Hepatocyte (in vitro differentiated cells): ENCODE results near the gene ATP1A3. TPM values are rescaled to one million over a fixed set of nuclear protein-coding genes. Genes with fewer than 3 reads are reported as not detected.

Source experiments
- DNase-seq: peaks from one replicate; pipeline ENCODE4 v3.0.0-alpha.2; 2016; ENCODE audit warnings: low spot score
- H2AFZ ChIP-seq: fragments of 200-600 bp; sonication (generic); 2 replicates; pipeline ENCODE4 v1.6.0; 2016; ENCODE audit warnings: antibody characterized with exemption, mild to moderate bottlenecking
- H3K27ac ChIP-seq: fragments of 200-600 bp; sonication (generic); 2 replicates; pipeline ENCODE4 v1.5.1; 2016; ENCODE audit warnings: mild to moderate bottlenecking
- H3K27me3 ChIP-seq: fragments of 200-600 bp; sonication (generic); 2 replicates; pipeline ENCODE4 v1.6.1; 2016
- H3K36me3 ChIP-seq: fragments of 200-600 bp; sonication (generic); replicated peaks from 2 replicates; pipeline ENCODE4 v1.5.1; 2016; ENCODE audit warnings: low read depth; ENCODE audit not compliant: insufficient read depth
- H3K4me1 ChIP-seq: fragments of 200-600 bp; sonication (generic); 2 replicates; pipeline ENCODE4 v1.5.1; 2016; ENCODE audit warnings: mild to moderate bottlenecking, moderate library complexity; ENCODE audit not compliant: insufficient read depth
- H3K4me2 ChIP-seq: fragments of 200-600 bp; sonication (generic); 2 replicates; pipeline ENCODE4 v1.6.0; 2016
- H3K4me3 ChIP-seq: fragments of 200-600 bp; sonication (generic); 2 replicates; pipeline ENCODE4 v1.5.1; 2016; ENCODE audit warnings: mild to moderate bottlenecking
- H3K79me2 ChIP-seq: fragments of 200-600 bp; sonication (generic); 2 replicates; pipeline ENCODE4 v1.6.0; 2017; ENCODE audit warnings: mild to moderate bottlenecking
- H3K9me2 ChIP-seq: fragments of 200-600 bp; sonication (generic); replicated peaks from 2 replicates; pipeline ENCODE4 v1.6.0; 2017; ENCODE audit warnings: mild to moderate bottlenecking; ENCODE audit not compliant: insufficient read depth
- H3K9me3 ChIP-seq: fragments of 200-600 bp; sonication (generic); 2 replicates; pipeline ENCODE4 v1.5.1; 2016; ENCODE audit warnings: low read depth, mild to moderate bottlenecking
- H4K20me1 ChIP-seq: fragments of 200-600 bp; sonication (generic); 2 replicates; pipeline ENCODE4 v1.6.0; 2016; ENCODE audit warnings: mild to moderate bottlenecking; ENCODE audit not compliant: insufficient read depth, poor library complexity, severe bottlenecking
- CTCF ChIP-seq: fragments of 200-600 bp; sonication (generic); IDR thresholded peaks from 2 replicates; pipeline ENCODE4 v1.5.1; 2016; ENCODE audit warnings: antibody characterized with exemption, mild to moderate bottlenecking; ENCODE audit not compliant: poor library complexity
- EZH2 ChIP-seq: fragments of 200-600 bp; sonication (generic); IDR thresholded peaks from 2 replicates; pipeline ENCODE4 v1.6.1; 2016; ENCODE audit warnings: antibody characterized with exemption, mild to moderate bottlenecking, borderline replicate concordance
- EZH2phosphoT487 ChIP-seq: fragments of 200-600 bp; sonication (generic); IDR thresholded peaks from one replicate; pipeline ENCODE4 v1.6.1; 2018; ENCODE audit warnings: antibody characterized with exemption, mild to moderate bottlenecking, low read depth, moderate library complexity; ENCODE audit not compliant: unreplicated experiment, severe bottlenecking
- WGBS: methylation state at CpG from one replicate; pipeline ENCODE4 v1.1.6; 2016; ENCODE audit warnings: low lambda C conversion rate; ENCODE audit errors: missing lambda C conversion rate; 5-methylcytosine and 5-hydroxymethylcytosine counted together
- polyA plus RNA-seq: library from polyadenylated mRNA; unstranded; fragments of >200 nt; fragmentation: Nextera tagmentation; extraction: Ambion mirVana; gene quantifications from 2 replicates; pipeline ENCODE4 v1.2.1, GENCODE V29; 2016
- total RNA-seq: library from RNA; depleted of rRNA; stranded (reverse); fragments of >200 nt; gene quantifications from 2 replicates; pipeline ENCODE4 v1.2.3, GENCODE V29; 2014

Gene ATP1A3
- total and polyA plus RNA-seq, 2 experiments from 2014 or later = 0.03 to 0.82 TPM

GRCh38 chr19:41928221-41928683 lies 65.8 kb downstream of the ATP1A3 start, which contains the start of gene ERFL:
ERFL (minus strand) TSS chr19:41928449; CDS start chr19:41912919, 15,530 bp downstream.
- peak within 1 kb of the TSS; percentile 70 for H3K4me3 ChIP-seq
- peak within 1 kb of the TSS; percentile 66 for H2AFZ ChIP-seq
- H3K9me3 ChIP-seq = no peaks in the 10 kb centered on the region
- H3K4me2 ChIP-seq = peak within 1 kb of the TSS; percentile 100
- 2% methylated on average over 17 of the region's 49 CpGs for WGBS
- no peaks in the 10 kb centered on the region for H3K9me2 ChIP-seq
- peaks cover 11% of the 10 kb centered on the region for H3K4me1 ChIP-seq
- peak; percentile 43 for TF ChIP-seq EZH2
- TF ChIP-seq EZH2phosphoT487 = no peak
- TF ChIP-seq CTCF = no peak
- H3K79me2 ChIP-seq = no peaks in the 10 kb centered on the region
- no peak for DNase-seq
- no peaks in the 10 kb centered on the region for H4K20me1 ChIP-seq
- H3K27ac ChIP-seq = no peak within 1 kb of the TSS
- peaks cover 90% of the 10 kb centered on the region for H3K27me3 ChIP-seq
- H3K36me3 ChIP-seq = no peaks in the 10 kb centered on the region

- peaks cover 11% of the 10 kb centered on the region for H3K4me1 ChIP-seq
- H3K27me3 ChIP-seq = peaks cover 90% of the 10 kb centered on the region
- no peaks in the 10 kb centered on the region for H4K20me1 ChIP-seq
- 13% methylated on average over 16 of the region's 43 CpGs for WGBS
- no peaks in the 10 kb centered on the region for H3K9me2 ChIP-seq
- H3K79me2 ChIP-seq = no peaks in the 10 kb centered on the region
- peak overlapping the region; percentile 66 for H2AFZ ChIP-seq
- H3K9me3 ChIP-seq = no peaks in the 10 kb centered on the region
- H3K4me3 ChIP-seq = peak overlapping the region; percentile 70
- no peak for DNase-seq
- TF ChIP-seq CTCF (no peak), EZH2phosphoT487 (no peak), EZH2 (no peak)
- no peak overlapping the region for H3K27ac ChIP-seq
- peak overlapping the region; percentile 100 for H3K4me2 ChIP-seq
- no peaks in the 10 kb centered on the region for H3K36me3 ChIP-seq
These were observed 66.4 kb downstream of the ATP1A3 start for GRCh38 chr19:41927497-41928192.

- Histone ChIP-seq H3K9me2 (no peaks in the 10 kb centered on the region), H2AFZ (no peak overlapping the region), H3K27ac (no peak overlapping the region), H3K36me3 (no peaks in the 10 kb centered on the region), H3K4me3 (no peak overlapping the region), H3K9me3 (no peaks in the 10 kb centered on the region), H4K20me1 (no peaks in the 10 kb centered on the region), H3K4me1 (peaks cover 11% of the 10 kb centered on the region), H3K27me3 (peaks cover 90% of the 10 kb centered on the region), H3K79me2 (no peaks in the 10 kb centered on the region), H3K4me2 (no peak overlapping the region)
- 52% methylated on average over 16 of the region's 16 CpGs for WGBS
- TF ChIP-seq EZH2phosphoT487 (no peak), EZH2 (peak; percentile 5)
- DNase-seq = no peak
These were observed 67.1 kb downstream of the ATP1A3 start for GRCh38 chr19:41926763-41927496.
